DMS79 (cell line): ENCODE data around the gene SIK3.

Experiments used
- DNase-seq: peaks from one replicate; lab custom pipeline; 2025; lab: John Stamatoyannopoulos, UW

Gene SIK3

GRCh38 chr11:116866804-116867455, 231.3 kb downstream of the SIK3 start:
- no peak for DNase-seq

DNA sequence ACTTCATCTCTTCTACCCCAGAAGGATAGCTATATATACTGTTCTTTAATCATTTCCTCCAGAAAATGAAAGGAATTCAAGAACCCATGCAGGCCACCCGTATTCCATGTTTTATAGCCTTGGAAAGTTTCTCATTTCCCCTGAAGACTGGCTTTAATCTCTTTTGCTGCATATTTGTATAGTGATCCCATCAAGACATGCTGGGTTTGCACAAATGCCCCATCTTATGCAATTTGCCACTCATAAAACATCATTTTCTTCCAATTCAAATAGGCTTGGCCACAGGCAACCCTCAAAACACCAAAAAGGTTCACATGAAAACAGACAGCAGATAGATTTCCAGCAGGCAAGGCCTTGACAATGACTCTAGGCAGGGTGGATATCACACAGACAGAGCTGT, 232.5 kb downstream of the SIK3 start:
- no peak for DNase-seq

DNA sequence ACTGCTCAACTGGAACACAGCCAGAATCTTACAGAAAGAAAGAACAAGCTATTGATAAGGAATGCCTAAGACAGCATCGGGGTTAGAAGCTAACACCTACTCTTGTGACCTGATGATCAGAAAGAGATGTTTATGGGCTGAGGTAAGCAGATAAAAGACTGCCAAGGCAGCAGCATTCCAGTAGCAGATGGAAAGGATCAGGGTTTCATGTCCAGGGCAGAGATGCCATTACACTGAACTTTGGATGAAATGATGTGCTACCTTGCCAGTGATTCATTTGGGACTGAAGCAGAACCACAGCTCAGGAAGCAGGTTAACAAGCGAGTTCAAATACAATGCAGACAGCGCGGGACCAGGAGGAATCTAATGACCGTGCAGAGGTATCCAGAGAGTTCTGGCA, 233.7 kb downstream of the SIK3 start:
- DNase-seq, result no peak

DNA sequence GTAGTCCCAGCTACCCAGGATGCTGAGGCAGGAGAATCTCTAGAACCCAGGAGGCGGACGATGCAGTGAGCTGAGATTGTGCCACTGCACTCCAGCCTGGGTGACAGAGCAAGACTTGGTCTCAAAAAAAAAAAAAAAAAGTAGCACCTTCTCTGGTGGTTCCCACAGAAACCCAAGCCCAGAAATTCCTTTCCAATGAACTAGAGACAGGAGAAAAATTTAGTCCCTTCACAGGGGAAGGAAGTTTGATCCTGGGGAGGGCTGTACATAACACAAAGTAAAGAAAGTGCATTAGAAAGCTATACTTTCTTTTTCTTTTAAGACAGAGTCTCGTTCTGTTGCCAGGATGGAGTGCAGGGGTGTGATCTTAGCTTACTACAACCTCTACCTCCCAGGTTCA, 235.3 kb downstream of the SIK3 start:
- DNase-seq, result no peak

GRCh38 chr11:116862185-116862584, 236.0 kb downstream of the SIK3 start:
- no peak for DNase-seq

GRCh38 chr11:116861539-116861938, 236.7 kb downstream of the SIK3 start:
- no peak for DNase-seq

DNA sequence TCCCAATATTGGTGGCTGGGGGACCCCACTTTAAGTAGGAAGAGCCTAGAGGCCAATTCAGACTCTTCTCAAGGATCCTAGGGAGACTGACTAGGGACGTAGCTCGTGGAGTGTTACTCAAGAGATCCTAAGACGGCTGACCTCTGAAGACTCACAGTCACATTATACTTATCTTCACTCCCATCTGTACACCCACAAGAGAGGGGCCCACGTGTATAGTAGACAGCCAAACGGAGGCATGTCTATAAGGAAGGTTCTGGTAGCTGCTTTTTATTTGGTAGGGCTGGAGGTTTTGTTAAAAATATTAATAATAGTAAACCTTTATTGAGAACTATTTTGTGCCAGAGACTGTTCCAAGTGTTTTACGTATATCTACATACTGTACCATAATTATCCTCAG, 237.9 kb downstream of the SIK3 start:
- DNase-seq, result no peak

- DNase-seq, result no peak
Observed at GRCh38 chr11:116859175-116859574, 239.1 kb downstream of the SIK3 start.

DNA sequence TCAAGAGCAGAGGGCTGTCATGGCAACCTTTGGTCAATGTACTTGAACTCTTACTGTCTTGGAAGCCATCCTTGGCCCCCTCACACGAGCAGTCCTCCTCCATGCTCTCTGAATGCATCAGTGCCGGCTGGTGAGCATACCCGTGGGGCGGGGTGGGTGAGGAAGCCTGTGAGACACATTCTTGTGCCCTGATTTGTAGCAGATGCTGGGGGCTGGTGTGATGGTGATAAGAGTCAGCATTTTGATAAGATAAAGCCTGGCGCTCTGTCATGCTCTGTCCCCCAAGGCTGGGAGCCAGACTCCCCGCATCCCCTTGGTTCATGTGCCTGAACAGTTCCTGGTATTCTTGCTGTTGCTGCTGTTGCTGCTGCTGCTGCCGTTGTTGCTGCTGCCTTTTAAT, 240.3 kb downstream of the SIK3 start:
- no peak for DNase-seq

GRCh38 chr11:116857316-116857715, 240.9 kb downstream of the SIK3 start:
- DNase-seq, result no peak

- no peak for DNase-seq
Observed at GRCh38 chr11:116856423-116856822, 241.8 kb downstream of the SIK3 start.

DNA sequence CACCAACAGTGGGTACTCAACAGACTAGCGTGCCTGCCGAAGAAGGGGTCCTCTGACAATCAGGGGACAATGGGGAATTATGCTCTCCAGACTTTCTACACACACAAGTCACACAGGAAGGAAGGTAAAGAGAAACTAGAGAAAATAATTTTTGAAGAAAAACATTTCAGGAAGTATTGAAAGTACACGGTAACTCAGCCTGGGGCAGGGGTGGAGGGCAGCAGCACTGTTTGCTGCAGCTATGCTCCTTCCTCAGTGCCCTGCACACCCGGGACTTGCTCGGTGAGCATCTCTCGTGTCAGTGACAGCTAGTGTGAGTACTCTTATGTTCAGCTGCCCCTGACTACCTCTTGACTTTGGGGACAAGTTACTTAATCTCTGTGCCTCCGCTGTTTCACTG, 242.8 kb downstream of the SIK3 start:
- DNase-seq, result no peak

DNA sequence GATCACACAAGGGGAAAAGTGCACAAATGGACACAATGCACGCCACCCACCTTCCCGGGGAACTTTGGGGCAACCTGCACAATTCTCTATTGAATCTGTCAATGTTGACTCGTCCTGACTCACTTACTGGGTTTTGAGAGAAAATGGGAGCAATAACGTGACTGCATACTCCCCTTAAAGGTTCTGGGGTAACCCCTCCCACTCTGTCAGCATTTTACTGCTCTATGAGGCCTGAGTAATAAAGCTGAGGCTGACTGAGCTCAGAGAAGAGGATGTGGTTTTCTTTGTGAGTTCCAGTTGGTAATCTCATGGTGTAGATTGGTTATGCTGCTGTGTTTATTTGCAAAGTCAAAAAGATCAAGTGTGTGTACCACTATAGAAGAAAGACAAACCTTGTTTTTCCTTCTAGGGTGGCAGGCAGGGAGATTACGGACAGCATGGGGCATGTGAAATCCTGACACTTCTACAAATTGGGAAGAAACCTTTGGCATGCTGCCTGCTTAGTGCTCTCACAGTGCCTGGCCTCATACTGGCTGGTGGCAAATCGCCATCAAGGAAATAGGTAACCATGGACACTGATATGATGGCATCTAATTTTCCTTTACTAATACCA, 244.7 kb downstream of the SIK3 start:
- DNase-seq, result no peak

DNA sequence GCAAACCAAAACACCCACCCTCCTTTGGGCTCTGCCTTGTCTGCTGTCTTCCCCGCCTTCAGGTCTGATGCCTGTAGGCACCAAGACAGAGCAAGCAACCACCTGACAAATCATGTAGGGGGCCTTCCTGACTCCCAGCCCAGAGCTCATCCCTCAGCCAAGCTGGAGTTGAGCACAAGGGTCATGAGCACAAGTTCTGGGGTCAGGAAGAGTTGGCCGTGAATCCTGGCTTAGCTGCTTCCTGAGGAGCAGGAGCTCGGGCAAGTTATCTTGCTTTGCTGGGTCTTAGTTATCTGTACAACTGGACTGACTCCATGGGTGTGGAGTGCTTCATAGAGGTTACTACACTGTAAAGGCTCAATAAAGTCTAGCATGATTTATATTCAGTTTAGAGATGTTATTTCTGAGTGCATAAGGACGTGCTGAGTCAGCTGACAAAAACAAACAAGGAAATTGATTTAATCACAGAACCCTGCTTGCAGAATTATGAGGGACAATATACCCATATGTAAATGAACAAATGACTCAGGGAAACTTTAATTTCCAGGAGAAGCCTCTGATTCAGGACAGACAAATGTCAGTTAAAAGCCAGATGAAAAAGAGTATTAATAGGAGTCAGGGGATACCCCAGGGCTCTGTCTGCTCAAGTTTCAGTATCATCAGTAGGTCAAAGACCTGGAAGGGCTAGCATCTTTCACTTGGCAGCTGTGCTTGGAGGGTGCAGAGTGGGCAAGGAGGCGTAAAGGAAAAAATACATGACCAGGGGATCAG, 245.8 kb downstream of the SIK3 start:
- no peak for DNase-seq

DNA sequence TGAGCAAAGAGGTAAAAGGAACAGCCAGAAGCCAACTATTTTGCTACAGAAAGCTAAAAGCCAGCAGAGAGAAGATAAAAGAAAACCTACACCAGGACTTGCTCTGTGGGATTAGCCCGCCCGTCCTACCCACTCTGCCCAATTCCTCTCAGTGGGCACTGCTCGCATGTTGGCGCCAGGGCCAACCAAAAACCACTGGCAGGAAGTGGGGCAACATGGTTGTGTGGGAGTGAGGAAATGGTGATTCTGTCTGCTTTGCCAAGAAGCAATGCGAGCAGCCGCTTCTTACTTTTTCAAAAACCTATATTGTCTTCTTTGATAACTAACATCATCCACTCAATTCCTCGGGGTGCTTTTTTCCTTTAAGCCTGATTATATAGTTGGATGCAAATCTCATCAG, 246.6 kb downstream of the SIK3 start:
- DNase-seq, result no peak

GRCh38 chr11:116849486-116849885, 248.7 kb downstream of the SIK3 start:
- DNase-seq, result no peak

GRCh38 chr11:116849060-116849459, 249.2 kb downstream of the SIK3 start:
- no peak for DNase-seq

DNA sequence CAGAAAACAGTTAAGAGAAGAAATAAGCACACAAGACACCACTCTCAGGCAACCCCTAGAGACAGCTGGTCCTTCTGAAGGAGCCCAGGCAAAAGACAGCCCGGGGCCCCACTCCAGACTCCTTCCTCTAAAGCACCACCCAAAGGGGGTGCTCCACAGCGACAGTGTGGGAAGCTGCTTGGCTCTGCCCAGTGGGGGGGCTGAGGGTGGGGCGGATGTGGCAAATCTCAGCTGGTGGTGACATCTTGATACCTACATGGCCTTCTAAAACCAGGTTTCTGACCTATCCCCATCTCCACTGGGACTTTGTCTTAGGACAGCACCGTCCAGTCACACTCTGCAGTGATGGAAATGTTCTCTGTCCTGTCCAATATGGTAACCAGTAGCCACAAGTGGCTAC, 250.6 kb downstream of the SIK3 start:
- no peak for DNase-seq

GRCh38 chr11:116844722-116845121, 253.5 kb downstream of the SIK3 start:
- DNase-seq, result no peak

GRCh38 chr11:116843661-116844060, 254.6 kb downstream of the SIK3 start:
- DNase-seq, result no peak

GRCh38 chr11:116842909-116843308, 255.3 kb downstream of the SIK3 start:
- DNase-seq, result no peak

- no peak for DNase-seq
Observed at GRCh38 chr11:116842117-116842516, 256.1 kb downstream of the SIK3 start.

GRCh38 chr11:116840746-116841296, 257.4 kb downstream of the SIK3 start:
- no peak for DNase-seq
